GM12878 (cell line): ENCODE measurements around the gene BPGM. TPM values are rescaled to one million over a fixed set of nuclear protein-coding genes. Genes with fewer than 3 reads are reported as not detected.

Source experiments
- ATAC-seq: fragments of 200-7000 bp; cut with Tn5 transposase; 3 replicates; pipeline ENCODE4 v1.9.1; 2020; ENCODE audit warnings: mild to moderate bottlenecking, moderate library complexity
- BruUV-seq: library from RNA; stranded (reverse); fragments of 400-500 nt; replicated peaks from 2 replicates; lab custom pipeline; 2021; lab: Mats Ljungman, UMichigan
- CTCF ChIA-PET: fragments of 300-600 bp; sonication (Branson Sonifier 250); formaldehyde crosslinking; extraction: SDS; loops from one replicate; lab custom pipeline; 2021; ENCODE audit warnings: inconsistent platforms; lab: Yijun Ruan, JAX
- POLR2A ChIA-PET: fragments of 350-600 bp; formaldehyde crosslinking; extraction: SDS; loops from one replicate; lab custom pipeline; 2021; ENCODE audit warnings: inconsistent platforms; lab: Charles Lee
- RAD21 ChIA-PET: fragments of 300-600 bp; sonication (Branson Sonifier 250); formaldehyde crosslinking; loops from one replicate; lab custom pipeline; 2023; ENCODE audit warnings: antibody characterized with exemption; ENCODE audit not compliant: unreplicated experiment; lab: Charles Lee
- SMC1A ChIA-PET: fragments of 300-600 bp; sonication (Branson Sonifier 250); formaldehyde crosslinking; loops from one replicate; lab custom pipeline; 2023; ENCODE audit not compliant: unreplicated experiment, uncharacterized antibody; lab: Charles Lee
- DNase-seq: peaks from one replicate; pipeline ENCODE4 v3.0.0-alpha.2; 2011; ENCODE audit warnings: low read depth, low spot score
- FAIRE-seq: peaks from 3 replicates; lab custom pipeline; 2011; peaks lifted over from hg19 to GRCh38; lab: Jason Lieb, UNC
- H2AFZ ChIP-seq: 2 replicates; pipeline ENCODE4 v1.6.0; 2011; ENCODE audit warnings: low read depth, low read length, control low read depth; ENCODE audit not compliant: control insufficient read depth
- H3K27ac ChIP-seq: 2 replicates; pipeline ENCODE4 v1.5.1; 2011; ENCODE audit warnings: control low read depth; ENCODE audit not compliant: control insufficient read depth, insufficient read depth
- H3K27me3 ChIP-seq, 2 experiments: replicated peaks in 1 of 2; 2 replicates each; pipeline versions ENCODE4 v1.6.0 to v1.6.1; 2011; ENCODE audit warnings: low read length in 1 of 2; ENCODE audit not compliant: control insufficient read depth in 2 of 2, insufficient read depth in 2 of 2
- H3K36me3 ChIP-seq, 2 experiments: 2 replicates each; pipeline ENCODE4 v1.5.1; 2011; ENCODE audit warnings: low read length in 1 of 2; ENCODE audit not compliant: control insufficient read depth in 2 of 2, insufficient read depth in 2 of 2
- H3K4me1 ChIP-seq: 2 replicates; pipeline ENCODE4 v1.6.1; 2011; ENCODE audit warnings: mild to moderate bottlenecking, low read length, moderate library complexity, mixed read lengths; ENCODE audit not compliant: control insufficient read depth, insufficient read depth
- H3K4me2 ChIP-seq: 2 replicates; pipeline ENCODE4 v1.6.0; 2011; ENCODE audit warnings: control low read depth; ENCODE audit not compliant: control insufficient read depth, insufficient read depth
- H3K4me3 ChIP-seq: fragments of 200-600 bp; sonication (generic); 2 replicates; pipeline ENCODE4 v1.5.1; 2016
- H3K79me2 ChIP-seq: 2 replicates; pipeline ENCODE4 v1.6.0; 2011; ENCODE audit warnings: low read length; ENCODE audit not compliant: control insufficient read depth, insufficient read depth
- H3K9ac ChIP-seq: 2 replicates; pipeline ENCODE4 v1.8.0; 2011; ENCODE audit warnings: low read length, control low read depth, mixed read lengths; ENCODE audit not compliant: control insufficient read depth, insufficient read depth
- H3K9me3 ChIP-seq: replicated peaks from 3 replicates; pipeline ENCODE4 v1.5.1; 2011; ENCODE audit warnings: mild to moderate bottlenecking, low read length; ENCODE audit not compliant: control insufficient read depth, insufficient read depth
- H4K20me1 ChIP-seq: 2 replicates; pipeline ENCODE4 v1.6.0; 2011; ENCODE audit not compliant: control insufficient read depth, insufficient read depth
- CHD2 ChIP-seq: IDR thresholded peaks from 2 replicates; pipeline ENCODE4 v1.6.1; 2011; ENCODE audit warnings: low read depth, low read length, improper control_type of control experiment, borderline replicate concordance
- LARP7 ChIP-seq: fragments of 450-650 bp; IDR thresholded peaks from 2 replicates; pipeline ENCODE4 v1.6.1; 2017; ENCODE audit warnings: mild to moderate bottlenecking
- MXI1 ChIP-seq: fragments of 150-350 bp; IDR thresholded peaks from 2 replicates; pipeline ENCODE4 v1.6.1; 2011; ENCODE audit warnings: low read depth, mild to moderate bottlenecking, inconsistent platforms, low read length, improper control_type of control experiment
- NFYB ChIP-seq: IDR thresholded peaks from 2 replicates; pipeline ENCODE4 v1.6.1; 2011; ENCODE audit warnings: low read depth, mild to moderate bottlenecking, low read length, improper control_type of control experiment, moderate library complexity; ENCODE audit not compliant: insufficient read depth
- SKIL ChIP-seq: fragments of 450-650 bp; IDR thresholded peaks from 2 replicates; pipeline ENCODE4 v1.6.1; 2017; ENCODE audit warnings: mild to moderate bottlenecking, low read depth, inconsistent platforms; ENCODE audit not compliant: poor library complexity, severe bottlenecking
- SPI1 ChIP-seq: IDR thresholded peaks from 2 replicates; pipeline ENCODE4 v1.6.1; 2011; ENCODE audit warnings: low read depth, mild to moderate bottlenecking, low read length, moderate library complexity, borderline replicate concordance; ENCODE audit not compliant: insufficient read depth
- SREBF1 ChIP-seq: IDR thresholded peaks from 2 replicates; pipeline ENCODE4 v1.6.1; 2012; ENCODE audit warnings: mild to moderate bottlenecking, low read length
- WGBS: methylation state at CpG from one replicate; pipeline ENCODE4 v1.1.6; 2016; ENCODE audit warnings: low lambda C conversion rate; ENCODE audit not compliant: insufficient replicate concordance, insufficient coverage; ENCODE audit errors: missing lambda C conversion rate; 5-methylcytosine and 5-hydroxymethylcytosine counted together
- in situ Hi-C: fragments of 300-500 bp; cut with MboI; formaldehyde crosslinking; loops from 9 replicates; pipeline ENCODE4 v1.14.3; 2018; ENCODE audit warnings: mixed read lengths
- intact Hi-C: fragments of 100-400 bp; cut with micrococcal nuclease; formaldehyde crosslinking; loops from one replicate; pipeline ENCODE4 v1.14.2; 2022; ENCODE audit not compliant: unreplicated experiment
- polyA plus RNA-seq, 11 experiments: library from polyadenylated mRNA; depleted of rRNA in 4 of 11; unstranded in 6 of 11; stranded (reverse) in 5 of 11; fragments of >200 nt; fragmentation: Nextera tagmentation in 4 of 11; fragmentation: Illumina TruSeq in 1 of 11; extraction: Ambion mirVana in 4 of 11; extraction: Trizol in 1 of 11; gene quantifications; 1 replicate in 1 of 11; 2 replicates in 10 of 11; pipeline versions ENCODE4 v1.2.1 to v1.2.3, GENCODE V29; 2011 to 2016; ENCODE audit warnings: inconsistent platforms in 2 of 11, missing spikeins in 2 of 11, low read depth in 1 of 11
- total RNA-seq, 4 experiments: library from RNA; depleted of rRNA in 3 of 4; stranded (reverse); fragments of >200 nt in 3 of 4; fragmentation: Illumina TruSeq in 1 of 4; extraction: Trizol in 1 of 4; gene quantifications; 2 replicates each; pipeline versions ENCODE4 v1.2.1 to v1.2.3, GENCODE V29; 2013 to 2021

BPGM gene
- total and polyA plus RNA-seq, 10 of the 15 experiments (the other 5 are each of a cell fraction or from before 2014, with no cell fraction given), result 9.0 to 20.1 (median 15.2) TPM

- TF ChIP-seq SKIL, result no peak
- no peak for TF ChIP-seq MXI1
- TF ChIP-seq CHD2, result no peak
- no peak for TF ChIP-seq LARP7
- TF ChIP-seq NFYB, result no peak
- TF ChIP-seq, all 136 proteins: peak for 0
Measured at GRCh38 chr7:134629445-134629844, 17.2 kb upstream of the BPGM start (continued).

GRCh38 chr7:134630237-134630636, 16.4 kb upstream of the BPGM start:
- intact Hi-C loops, result no loop called here
- no peak for TF ChIP-seq SREBF1
- TF ChIP-seq SPI1, result peak; percentile 66; the same call in 1 of the 2 replicates
- TF ChIP-seq, all 136 proteins: peak for 1
- no peak for DNase-seq
- no peak overlapping the region for H3K9ac ChIP-seq
- BruUV-seq, result no TSS peak
- no peak overlapping the region for H3K4me2 ChIP-seq
- H3K9me3 ChIP-seq, result no peaks in the 10 kb centered on the region
- H3K4me3 ChIP-seq, result no peak overlapping the region
- SMC1A ChIA-PET, result interaction anchor here (0.7 to 7.9 kb wide), 11 partner anchors 9 to 315 kb away, joined by 3 to 124 read pairs (median 5); partner anchors contain the start of gene BPGM
- RAD21 ChIA-PET, result interaction anchor here (0.7 to 7.9 kb wide), 5 partner anchors 10 to 355 kb away, joined by 3 to 112 read pairs (median 3); no protein-coding TSS in a partner anchor
- H3K4me1 ChIP-seq, result peaks cover under 1% of the 10 kb centered on the region
- POLR2A ChIA-PET, result no interaction called here
- WGBS, result 33% methylated on average over 1 of the region's 1 CpG
- no peak for ATAC-seq
- in situ Hi-C loops, result loop anchor here (5.0 kb wide), 2 partner anchors 72 to 317 kb away; no protein-coding TSS in a partner anchor
- H4K20me1 ChIP-seq, result no peaks in the 10 kb centered on the region
- CTCF ChIA-PET, result interaction anchor here (0.9 to 9.5 kb wide), 11 partner anchors 16 to 324 kb away, joined by 3 to 168 read pairs (median 32); partner anchors contain the start of gene BPGM
- H3K27me3 ChIP-seq, result no peaks in the 10 kb centered on the region
- no peak overlapping the region for H3K27ac ChIP-seq
- no peaks in the 10 kb centered on the region for H3K79me2 ChIP-seq
- no peak overlapping the region for H2AFZ ChIP-seq
- FAIRE-seq, result no peak
- no peaks in the 10 kb centered on the region for H3K36me3 ChIP-seq
